Kidney (tissue), 14 donors: ENCODE results near the gene ERBIN. TPM values are rescaled to one million over a fixed set of nuclear protein-coding genes. Genes with fewer than 3 reads are reported as not detected.

ENCODE experiments used
- DNase-seq, 5 donors: peaks; one replicate each; pipeline ENCODE4 v3.0.0-alpha.2; 2013 to 2020
- FAIRE-seq: peaks from 2 replicates; lab custom pipeline; 2012; peaks lifted over from hg19 to GRCh38; lab: Jason Lieb, UNC
- H3K27ac ChIP-seq, 2 donors: one replicate each; pipeline ENCODE4 v1.7.0; 2013; ENCODE audit warnings: low read depth in 2 of 2, low read length in 2 of 2, inconsistent platforms in 1 of 2
- H3K27me3 ChIP-seq: one replicate; pipeline ENCODE4 v1.7.1; 2013; ENCODE audit warnings: low read length, inconsistent platforms; ENCODE audit not compliant: control insufficient read depth, insufficient read depth
- H3K36me3 ChIP-seq, 3 donors: one replicate each; pipeline versions ENCODE4 v1.7.0 to v1.7.1; 2013; ENCODE audit warnings: low read length in 3 of 3, control low read depth in 1 of 3, inconsistent platforms in 1 of 3; ENCODE audit not compliant: insufficient read depth in 3 of 3, control insufficient read depth in 2 of 3
- H3K4me1 ChIP-seq, 3 donors: one replicate each; pipeline versions ENCODE4 v1.7.0 to v1.7.1; 2013; ENCODE audit warnings: low read length in 3 of 3, inconsistent platforms in 1 of 3, low read depth in 1 of 3; ENCODE audit not compliant: control insufficient read depth in 2 of 3, insufficient read depth in 2 of 3
- H3K4me3 ChIP-seq, 3 donors: one replicate each; pipeline versions ENCODE4 v1.7.0 to v1.8.1; 2013; ENCODE audit warnings: low read length in 3 of 3, control low read depth in 1 of 3, inconsistent platforms in 1 of 3
- H3K9ac ChIP-seq, 3 donors: one replicate each; pipeline versions ENCODE4 v1.7.0 to v1.7.1; 2013; ENCODE audit warnings: low read length in 3 of 3, control low read depth in 1 of 3, inconsistent platforms in 1 of 3
- H3K9me3 ChIP-seq, 3 donors: one replicate each; pipeline versions ENCODE4 v1.7.0 to v1.7.1; 2013; ENCODE audit warnings: low read length in 3 of 3, control low read depth in 1 of 3, inconsistent platforms in 1 of 3; ENCODE audit not compliant: control insufficient read depth in 2 of 3, insufficient read depth in 1 of 3
- intact Hi-C: fragments of 100-400 bp; cut with DNase I; formaldehyde crosslinking; loops from one replicate; pipeline ENCODE4 v1.11.1; 2022
- polyA plus RNA-seq: library from polyadenylated mRNA; stranded (reverse); fragments of 350-450 nt; fragmentation: Illumina TruSeq; extraction: RNeasy Lipid Tissue Mini Kit (QIAGEN cat#74804); gene quantifications from one replicate; pipeline ENCODE4 v1.2.3, GENCODE V29; 2014; ENCODE audit warnings: low read depth, low replicate concordance; ENCODE audit not compliant: insufficient read depth
- total RNA-seq: library from RNA; stranded (reverse); fragmentation: NEBNext Ultra II Directional; extraction: Animal tissue kit (Norgen Biotek cat#: 25700); gene quantifications from one replicate; pipeline ENCODE4 v1.2.1, GENCODE V29; 2021
- TF ChIP-seq, protein P1 (sequence below): IDR thresholded peaks from 3 replicates; pipeline ENCODE4 v1.5.1; 2012; ENCODE audit warnings: mild to moderate bottlenecking, moderate library complexity, borderline replicate concordance; ENCODE audit not compliant: insufficient read depth; ENCODE audit errors: extremely low read depth
- donor health status: control.
- donor health status: control.
- donor health status: control.
- donor health status: control.
- donor health status: control.
- donor health status: DM: yes; HTN: yes; CAD: no.
- donor health status: Normal renal cell carcinoma (clear cell type).

ERBIN gene
- total and polyA plus RNA-seq, 2 donors from 2014 or later: 14.3 to 85.1 TPM

DNA sequence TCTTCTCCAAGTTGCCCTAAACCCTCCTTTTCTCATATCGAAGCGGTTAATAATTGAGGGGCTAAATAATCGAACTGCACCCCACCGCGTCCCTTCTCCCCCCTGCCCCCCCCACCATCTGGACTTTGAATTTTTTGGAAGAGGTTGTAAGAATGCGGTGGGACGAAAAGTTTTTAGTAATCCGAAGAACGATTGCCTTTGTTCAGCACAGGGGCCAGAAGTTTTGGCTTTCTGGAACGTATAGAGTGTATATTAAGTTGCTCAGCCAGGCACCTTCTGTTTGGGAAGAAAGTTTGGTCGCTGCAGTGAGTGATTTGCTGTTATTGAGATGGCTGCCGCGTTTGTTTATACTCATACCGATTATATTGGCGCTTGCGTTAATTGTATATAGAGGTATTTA, 518 bp downstream of the ERBIN start:
- no peaks in the 10 kb centered on the region for H3K9me3 ChIP-seq
- intact Hi-C loops: no loop called here
- H3K9ac ChIP-seq: peak overlapping the region; percentile 79 to 98 (median 81)
- FAIRE-seq: no peak
- H3K27ac ChIP-seq: peak overlapping the region; percentile 100
- H3K4me3 ChIP-seq: peak overlapping the region; percentile 74 to 83 (median 80)
- DNase-seq: peak in 4 of 5 donors; percentile 16 to 59 (median 46)
- H3K27me3 ChIP-seq: no peaks in the 10 kb centered on the region
- TF ChIP-seq, protein P1, sequence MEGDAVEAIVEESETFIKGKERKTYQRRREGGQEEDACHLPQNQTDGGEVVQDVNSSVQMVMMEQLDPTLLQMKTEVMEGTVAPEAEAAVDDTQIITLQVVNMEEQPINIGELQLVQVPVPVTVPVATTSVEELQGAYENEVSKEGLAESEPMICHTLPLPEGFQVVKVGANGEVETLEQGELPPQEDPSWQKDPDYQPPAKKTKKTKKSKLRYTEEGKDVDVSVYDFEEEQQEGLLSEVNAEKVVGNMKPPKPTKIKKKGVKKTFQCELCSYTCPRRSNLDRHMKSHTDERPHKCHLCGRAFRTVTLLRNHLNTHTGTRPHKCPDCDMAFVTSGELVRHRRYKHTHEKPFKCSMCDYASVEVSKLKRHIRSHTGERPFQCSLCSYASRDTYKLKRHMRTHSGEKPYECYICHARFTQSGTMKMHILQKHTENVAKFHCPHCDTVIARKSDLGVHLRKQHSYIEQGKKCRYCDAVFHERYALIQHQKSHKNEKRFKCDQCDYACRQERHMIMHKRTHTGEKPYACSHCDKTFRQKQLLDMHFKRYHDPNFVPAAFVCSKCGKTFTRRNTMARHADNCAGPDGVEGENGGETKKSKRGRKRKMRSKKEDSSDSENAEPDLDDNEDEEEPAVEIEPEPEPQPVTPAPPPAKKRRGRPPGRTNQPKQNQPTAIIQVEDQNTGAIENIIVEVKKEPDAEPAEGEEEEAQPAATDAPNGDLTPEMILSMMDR: no peak
- no peaks in the 10 kb centered on the region for H3K36me3 ChIP-seq
- H3K4me1 ChIP-seq: peaks cover 0 to 11% (median 4%) of the 10 kb centered on the region in 3 donors

DNA sequence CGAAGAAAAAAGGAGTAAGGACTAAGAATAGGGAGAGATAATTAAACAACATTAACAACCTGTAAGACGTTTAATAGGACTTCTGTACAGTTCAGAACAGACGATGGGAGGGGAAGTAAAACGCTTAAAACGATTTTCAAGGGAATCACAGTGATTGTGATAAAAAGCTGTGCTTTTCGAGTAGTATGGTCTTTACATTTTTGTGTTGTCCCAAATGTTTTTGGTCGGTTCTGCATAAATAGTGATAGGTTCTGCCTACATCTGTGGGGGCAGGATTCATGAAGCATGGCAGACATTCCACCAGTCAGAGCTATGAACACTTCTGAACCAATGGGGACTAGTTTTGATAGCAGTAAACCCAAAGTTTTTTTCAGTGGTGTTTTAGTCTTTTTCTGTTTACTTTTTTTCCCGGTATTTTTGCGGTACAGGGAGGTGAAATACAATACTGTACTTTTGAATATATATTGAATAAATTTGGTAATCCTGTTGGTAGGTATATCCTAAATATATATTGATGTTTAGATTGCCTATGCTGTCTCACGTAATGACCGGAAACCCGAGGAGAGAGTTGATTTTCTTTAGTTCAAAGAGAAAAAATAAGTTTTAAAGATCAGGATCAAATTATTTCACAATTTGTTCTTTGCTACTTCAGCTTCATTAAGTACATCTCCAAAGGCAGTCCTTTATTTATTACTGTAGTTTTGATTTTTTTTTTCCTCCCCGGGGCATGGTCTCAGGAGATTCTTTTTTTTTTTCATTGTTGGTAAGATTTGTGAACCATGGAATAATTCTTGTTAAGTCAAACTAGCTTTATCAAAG, 1.3 kb downstream of the ERBIN start:
- H3K9ac ChIP-seq: peak overlapping the region; percentile 79 to 98 (median 81)
- TF ChIP-seq, protein P1: no peak
- DNase-seq (peak in 4 of 5 donors; percentile 20 to 88 (median 64)), FAIRE-seq (no peak)
- no peaks in the 10 kb centered on the region for H3K9me3 ChIP-seq
- H3K4me3 ChIP-seq: peak overlapping the region; percentile 74 to 83 (median 80)
- H3K27ac ChIP-seq: peak overlapping the region in 1 of 2 donors; percentile 100
- intact Hi-C loops: no loop called here
- H3K4me1 ChIP-seq: peaks cover 0 to 11% (median 4%) of the 10 kb centered on the region in 3 donors
- no peaks in the 10 kb centered on the region for H3K27me3 ChIP-seq
- no peaks in the 10 kb centered on the region for H3K36me3 ChIP-seq

- intact Hi-C loops: no loop called here
- H3K27me3 ChIP-seq: no peaks in the 10 kb centered on the region
- no peak overlapping the region for H3K27ac ChIP-seq
- TF ChIP-seq, protein P1: no peak
- DNase-seq (peak in 2 of 5 donors; percentile 24 to 45), FAIRE-seq (peak; percentile 38)
- peaks cover 0 to 10% (median 4%) of the 10 kb centered on the region in 3 donors for H3K4me1 ChIP-seq
- H3K4me3 ChIP-seq: peak overlapping the region; percentile 74 to 83 (median 80)
- no peaks in the 10 kb centered on the region for H3K36me3 ChIP-seq
- peak overlapping the region in 2 of 3 donors; percentile 25 to 79 for H3K9ac ChIP-seq
- no peaks in the 10 kb centered on the region for H3K9me3 ChIP-seq
Measured at GRCh38 chr5:65928322-65928752, 2.0 kb downstream of the ERBIN start.
